ENCODE measurements around the gene GSDMA. TPM values are rescaled to one million over a fixed set of nuclear protein-coding genes. Genes with fewer than 3 reads are reported as not detected.
A peak's percentile ranks its signal among the peaks of the same experiment; 100 is the strongest.

Gene GSDMA
- total RNA-seq, 1 experiment from 2014 or later, result not detected

GRCh38 chr17:40022497-40022896, 59.7 kb downstream of the GSDMA start:
- no peak for DNase-seq (ENCODE audit: low read depth)

- no peak for DNase-seq (ENCODE audit: low read depth)
Observed at GRCh38 chr17:40022961-40023541, 60.2 kb downstream of the GSDMA start.

- peak; percentile 53 for DNase-seq (ENCODE audit: low read depth)
Observed at GRCh38 chr17:40023590-40024292, 60.9 kb downstream of the GSDMA start.

GRCh38 chr17:40024901-40025300, 62.1 kb downstream of the GSDMA start:
- peak; percentile 53 for DNase-seq (ENCODE audit: low read depth)

GRCh38 chr17:40025559-40025958, 62.8 kb downstream of the GSDMA start:
- no peak for DNase-seq (ENCODE audit: low read depth)

- peak; percentile 87 for DNase-seq (ENCODE audit: low read depth)
Observed at GRCh38 chr17:40025991-40026815, 63.4 kb downstream of the GSDMA start.

GRCh38 chr17:40026816-40027613, 64.2 kb downstream of the GSDMA start:
- DNase-seq (ENCODE audit: low read depth), result peak; percentile 77

Other genes starting within 250 kb of the GSDMA start
- gene MIEN1, start 232.5 kb upstream of the GSDMA start, total RNA-seq (2014; rRNA removed; shearing (Covaris generic)), result 49.1 and 59.7 TPM in 2 replicates
- not detected in 2 replicates for gene GRB7, start 225.1 kb upstream of the GSDMA start, total RNA-seq (2014; rRNA removed; shearing (Covaris generic))
- not detected in 2 replicates for gene IKZF3, start 98.7 kb upstream of the GSDMA start, total RNA-seq (2014; rRNA removed; shearing (Covaris generic))
- not detected in 2 replicates for gene ZPBP2, start 94.8 kb upstream of the GSDMA start, total RNA-seq (2014; rRNA removed; shearing (Covaris generic))
- 0.39 and 0.60 TPM in 2 replicates for gene GSDMB, start 44.4 kb upstream of the GSDMA start, total RNA-seq (2014; rRNA removed; shearing (Covaris generic))
- gene ORMDL3, start 35.4 kb upstream of the GSDMA start, total RNA-seq (2014; rRNA removed; shearing (Covaris generic)), result 22.1 and 23.8 TPM in 2 replicates
- gene LRRC3C, start 35.3 kb upstream of the GSDMA start, total RNA-seq (2014; rRNA removed; shearing (Covaris generic)), result not detected in 2 replicates
- gene PSMD3, start 17.8 kb downstream of the GSDMA start, total RNA-seq (2014; rRNA removed; shearing (Covaris generic)), result 114 and 116 TPM in 2 replicates
- 0.49 TPM in 1 of 2 replicates, not detected in the other for gene CSF3, start 52.4 kb downstream of the GSDMA start, total RNA-seq (2014; rRNA removed; shearing (Covaris generic))
- 44.9 and 47.8 TPM in 2 replicates for gene MED24, start 91.4 kb downstream of the GSDMA start, total RNA-seq (2014; rRNA removed; shearing (Covaris generic))
- 16.3 and 20.0 TPM in 2 replicates for gene THRA, start 100.0 kb downstream of the GSDMA start, total RNA-seq (2014; rRNA removed; shearing (Covaris generic))
- gene NR1D1, start 137.6 kb downstream of the GSDMA start, total RNA-seq (2014; rRNA removed; shearing (Covaris generic)), result 2.3 and 5.5 TPM in 2 replicates
- 35.5 and 46.5 TPM in 2 replicates for gene MSL1, start 159.0 kb downstream of the GSDMA start, total RNA-seq (2014; rRNA removed; shearing (Covaris generic))
- gene CASC3, start 177.5 kb downstream of the GSDMA start, total RNA-seq (2014; rRNA removed; shearing (Covaris generic)), result 23.1 and 37.0 TPM in 2 replicates
- gene RAPGEFL1, start 214.5 kb downstream of the GSDMA start, total RNA-seq (2014; rRNA removed; shearing (Covaris generic)), result 0.10 and 0.60 TPM in 2 replicates